HFF-Myc (cell line): ENCODE measurements around the gene ARL1.

Experiments
- DNase-seq: peaks from one replicate; pipeline ENCODE4 v3.0.0-alpha.2; 2011; ENCODE audit warnings: low read depth; ENCODE audit errors: extremely low read depth
- H3K4me3 ChIP-seq: replicated peaks from 2 replicates; pipeline ENCODE4 v1.5.1; 2011; ENCODE audit warnings: low read depth, mild to moderate bottlenecking, control low read depth, low read length
- TF ChIP-seq, protein P1 (sequence below): IDR thresholded peaks from 2 replicates; pipeline ENCODE4 v1.5.1; 2012; ENCODE audit warnings: mild to moderate bottlenecking, low read depth, low read length, control low read depth; ENCODE audit errors: missing control alignments

ARL1 gene

DNA sequence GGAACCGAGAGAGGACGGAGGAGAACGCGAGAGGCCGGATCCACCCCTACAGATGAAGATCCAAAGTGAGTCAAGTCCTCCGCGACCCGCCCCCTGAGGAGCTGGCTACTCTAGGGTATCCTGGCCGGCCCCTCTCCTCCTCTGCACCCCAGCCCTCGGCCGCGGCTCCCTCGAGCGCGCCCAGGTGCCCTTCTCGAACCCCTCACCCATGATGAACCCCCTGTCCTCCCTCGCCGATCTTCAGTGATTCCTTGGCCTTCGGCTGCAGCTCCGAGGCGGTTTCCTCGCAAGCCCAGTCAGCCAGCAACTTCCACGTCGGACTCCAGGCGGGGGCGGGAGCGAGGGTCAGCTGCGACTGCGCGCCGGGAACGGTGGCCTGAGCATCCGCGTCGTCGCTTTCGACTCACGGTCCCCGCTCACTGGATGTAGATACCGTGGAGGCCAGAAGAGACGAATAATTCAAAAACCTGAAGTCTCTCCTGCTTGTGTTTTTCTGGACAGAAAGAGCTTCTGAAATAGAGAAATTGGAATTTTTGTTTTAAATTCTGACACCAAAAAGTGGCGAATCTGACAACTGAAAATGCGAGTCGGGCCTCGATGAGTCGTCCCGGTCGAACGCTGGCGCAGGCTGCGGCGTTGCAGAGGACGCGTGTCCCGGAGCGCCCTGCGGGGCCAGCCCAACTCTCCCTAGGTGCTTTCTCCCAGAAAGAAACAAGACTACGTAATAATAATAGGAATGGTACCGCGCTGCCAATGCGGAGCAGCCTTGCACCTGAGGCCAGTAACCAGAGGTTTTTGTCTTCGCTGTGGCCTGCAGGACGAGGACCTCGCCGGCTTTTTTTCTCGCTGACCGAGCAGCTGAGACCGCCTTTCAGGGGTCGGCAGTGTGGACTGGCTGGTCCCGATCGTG is at the start of gene ARL1:
TSS of gene ARL1 (minus strand) at position 337 of the 910 bp plus-strand sequence. CDS start at position 210, 127 bp downstream.
- TF ChIP-seq, protein P1, sequence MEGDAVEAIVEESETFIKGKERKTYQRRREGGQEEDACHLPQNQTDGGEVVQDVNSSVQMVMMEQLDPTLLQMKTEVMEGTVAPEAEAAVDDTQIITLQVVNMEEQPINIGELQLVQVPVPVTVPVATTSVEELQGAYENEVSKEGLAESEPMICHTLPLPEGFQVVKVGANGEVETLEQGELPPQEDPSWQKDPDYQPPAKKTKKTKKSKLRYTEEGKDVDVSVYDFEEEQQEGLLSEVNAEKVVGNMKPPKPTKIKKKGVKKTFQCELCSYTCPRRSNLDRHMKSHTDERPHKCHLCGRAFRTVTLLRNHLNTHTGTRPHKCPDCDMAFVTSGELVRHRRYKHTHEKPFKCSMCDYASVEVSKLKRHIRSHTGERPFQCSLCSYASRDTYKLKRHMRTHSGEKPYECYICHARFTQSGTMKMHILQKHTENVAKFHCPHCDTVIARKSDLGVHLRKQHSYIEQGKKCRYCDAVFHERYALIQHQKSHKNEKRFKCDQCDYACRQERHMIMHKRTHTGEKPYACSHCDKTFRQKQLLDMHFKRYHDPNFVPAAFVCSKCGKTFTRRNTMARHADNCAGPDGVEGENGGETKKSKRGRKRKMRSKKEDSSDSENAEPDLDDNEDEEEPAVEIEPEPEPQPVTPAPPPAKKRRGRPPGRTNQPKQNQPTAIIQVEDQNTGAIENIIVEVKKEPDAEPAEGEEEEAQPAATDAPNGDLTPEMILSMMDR, result no peak
- DNase-seq, result peak; percentile 52
- H3K4me3 ChIP-seq, result peak within 1 kb of the TSS; percentile 84

DNA sequence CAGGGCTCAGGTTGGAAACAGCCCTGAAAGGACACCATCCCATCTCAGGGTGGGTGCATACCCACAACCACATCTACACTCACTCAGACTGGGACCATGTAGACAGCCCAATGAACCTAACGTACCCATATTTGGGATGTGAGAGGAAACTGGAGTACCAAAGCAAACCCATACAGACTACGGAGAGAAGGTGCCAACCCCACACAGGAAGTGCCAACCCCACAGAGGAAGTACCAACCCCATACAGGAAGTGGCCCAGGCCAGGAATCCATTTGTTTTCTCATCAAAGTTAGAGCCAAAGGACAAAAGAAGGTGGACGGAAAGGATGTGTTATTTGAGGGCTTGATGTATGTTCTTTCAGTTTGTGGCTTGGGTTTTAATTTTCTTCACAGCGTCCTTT is 48.1 kb upstream of the ARL1 start:
- TF ChIP-seq, protein P1, result no peak
- H3K4me3 ChIP-seq, result no peak overlapping the region
- no peak for DNase-seq

DNA sequence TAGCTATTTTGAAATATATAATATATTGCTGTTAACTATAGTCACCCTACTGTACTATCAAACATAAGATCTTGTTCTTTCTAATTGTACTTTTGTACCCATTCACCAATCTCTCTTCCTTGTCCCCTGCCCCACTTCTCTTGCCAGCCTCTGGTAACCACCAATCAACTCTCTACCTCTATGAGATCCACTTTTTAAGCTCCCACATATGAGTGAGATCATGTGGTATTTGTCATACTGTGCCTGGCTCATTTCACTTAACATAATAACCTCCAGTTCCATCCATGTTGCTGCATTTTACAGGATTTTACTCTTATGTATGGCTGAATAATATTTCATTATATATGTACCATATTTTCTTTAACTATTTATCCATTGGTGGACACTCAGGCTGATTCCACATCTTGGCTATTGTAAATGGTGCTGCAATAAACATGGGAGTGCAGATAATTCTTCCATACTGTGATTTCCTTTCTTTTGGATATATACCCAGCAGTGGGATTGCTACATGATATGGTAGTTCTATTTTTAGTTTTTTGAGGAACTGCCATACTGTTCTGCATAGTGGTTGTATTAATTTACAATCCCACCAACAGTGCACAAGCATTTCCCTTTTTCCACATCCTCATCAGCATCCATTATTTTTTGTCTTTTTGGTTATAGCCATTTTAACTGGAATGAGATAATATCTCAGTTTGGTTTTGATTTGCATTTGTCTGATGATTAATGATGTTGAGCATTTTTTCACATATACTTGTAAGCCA is 34.1 kb upstream of the ARL1 start:
- H3K4me3 ChIP-seq, result no peak overlapping the region
- no peak for DNase-seq
- TF ChIP-seq, protein P1, result no peak

GRCh38 chr12:101439236-101439635 is 31.7 kb upstream of the ARL1 start:
- TF ChIP-seq, protein P1, result no peak
- DNase-seq, result no peak
- H3K4me3 ChIP-seq, result no peak overlapping the region

DNA sequence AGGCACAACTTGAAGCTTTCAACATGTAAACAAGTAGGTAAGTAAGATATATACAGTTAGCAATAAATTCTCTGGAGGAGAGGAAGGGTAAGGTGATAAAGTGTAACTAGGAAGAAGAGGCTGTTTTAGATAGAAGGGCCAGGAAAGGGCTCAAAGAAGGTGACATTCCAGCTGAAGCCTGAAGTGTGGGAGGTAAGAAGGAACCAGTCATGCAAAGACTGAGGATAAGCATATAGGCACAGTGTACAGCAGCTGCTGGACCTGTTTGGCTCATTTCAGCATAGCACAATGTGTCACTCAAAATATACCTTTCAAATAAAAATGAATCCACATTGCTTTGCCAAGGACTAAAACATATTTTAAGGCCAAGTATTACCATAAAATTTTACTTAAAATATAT is 28.6 kb upstream of the ARL1 start:
- TF ChIP-seq, protein P1, result no peak
- no peak overlapping the region for H3K4me3 ChIP-seq
- DNase-seq, result no peak

DNA sequence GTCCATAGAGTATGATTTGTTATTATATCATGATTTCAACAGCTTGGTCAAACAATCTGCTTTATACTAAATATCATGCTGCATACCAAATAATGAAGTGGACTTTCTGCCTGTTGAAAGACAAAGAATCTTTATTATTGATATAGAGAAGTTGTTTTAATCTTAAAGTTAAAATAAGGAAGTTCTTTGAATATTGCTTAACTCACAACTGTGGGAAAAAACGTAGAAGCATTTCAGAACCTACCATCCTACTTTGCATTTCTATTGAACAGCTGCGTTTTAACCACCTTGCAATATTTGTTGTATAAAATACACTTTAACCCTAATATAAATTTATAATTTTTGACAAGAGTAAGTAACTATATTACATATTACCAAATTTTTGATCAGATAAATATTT is 22.9 kb upstream of the ARL1 start:
- TF ChIP-seq, protein P1, result no peak
- no peak for DNase-seq
- H3K4me3 ChIP-seq, result no peak overlapping the region
